Kidney (tissue), 14 donors: Measurements from ENCODE around the gene CCSER1. TPM values are rescaled to one million over a fixed set of nuclear protein-coding genes. Genes with fewer than 3 reads are reported as not detected.
A peak's percentile ranks its signal among the peaks of the same experiment; 100 is the strongest.
"Not testable (repeated sequence)": the region's sequence is repeated elsewhere in the genome, so short reads cannot be mapped to it uniquely, and the experiment has no call there.

Source experiments
- DNase-seq, 5 donors: peaks; one replicate each; pipeline ENCODE4 v3.0.0-alpha.2; 2013 to 2020
- FAIRE-seq: peaks from 2 replicates; lab custom pipeline; 2012; peaks lifted over from hg19 to GRCh38; lab: Jason Lieb, UNC
- H3K27ac ChIP-seq, 2 donors: one replicate each; pipeline ENCODE4 v1.7.0; 2013; ENCODE audit warnings: low read depth in 2 of 2, low read length in 2 of 2, inconsistent platforms in 1 of 2
- H3K27me3 ChIP-seq: one replicate; pipeline ENCODE4 v1.7.1; 2013; ENCODE audit warnings: low read length, inconsistent platforms; ENCODE audit not compliant: control insufficient read depth, insufficient read depth
- H3K36me3 ChIP-seq, 3 donors: one replicate each; pipeline versions ENCODE4 v1.7.0 to v1.7.1; 2013; ENCODE audit warnings: low read length in 3 of 3, control low read depth in 1 of 3, inconsistent platforms in 1 of 3; ENCODE audit not compliant: insufficient read depth in 3 of 3, control insufficient read depth in 2 of 3
- H3K4me1 ChIP-seq, 3 donors: one replicate each; pipeline versions ENCODE4 v1.7.0 to v1.7.1; 2013; ENCODE audit warnings: low read length in 3 of 3, inconsistent platforms in 1 of 3, low read depth in 1 of 3; ENCODE audit not compliant: control insufficient read depth in 2 of 3, insufficient read depth in 2 of 3
- H3K4me3 ChIP-seq, 3 donors: one replicate each; pipeline versions ENCODE4 v1.7.0 to v1.8.1; 2013; ENCODE audit warnings: low read length in 3 of 3, control low read depth in 1 of 3, inconsistent platforms in 1 of 3
- H3K9ac ChIP-seq, 3 donors: one replicate each; pipeline versions ENCODE4 v1.7.0 to v1.7.1; 2013; ENCODE audit warnings: low read length in 3 of 3, control low read depth in 1 of 3, inconsistent platforms in 1 of 3
- H3K9me3 ChIP-seq, 3 donors: one replicate each; pipeline versions ENCODE4 v1.7.0 to v1.7.1; 2013; ENCODE audit warnings: low read length in 3 of 3, control low read depth in 1 of 3, inconsistent platforms in 1 of 3; ENCODE audit not compliant: control insufficient read depth in 2 of 3, insufficient read depth in 1 of 3
- intact Hi-C: fragments of 100-400 bp; cut with DNase I; formaldehyde crosslinking; loops from one replicate; pipeline ENCODE4 v1.11.1; 2022
- polyA plus RNA-seq: library from polyadenylated mRNA; stranded (reverse); fragments of 350-450 nt; fragmentation: Illumina TruSeq; extraction: RNeasy Lipid Tissue Mini Kit (QIAGEN cat#74804); gene quantifications from one replicate; pipeline ENCODE4 v1.2.3, GENCODE V29; 2014; ENCODE audit warnings: low read depth, low replicate concordance; ENCODE audit not compliant: insufficient read depth
- total RNA-seq: library from RNA; stranded (reverse); fragmentation: NEBNext Ultra II Directional; extraction: Animal tissue kit (Norgen Biotek cat#: 25700); gene quantifications from one replicate; pipeline ENCODE4 v1.2.1, GENCODE V29; 2021
- TF ChIP-seq, protein P1 (sequence below): IDR thresholded peaks from 3 replicates; pipeline ENCODE4 v1.5.1; 2012; ENCODE audit warnings: mild to moderate bottlenecking, moderate library complexity, borderline replicate concordance; ENCODE audit not compliant: insufficient read depth; ENCODE audit errors: extremely low read depth
- donor health status: control.
- donor health status: control.
- donor health status: control.
- donor health status: control.
- donor health status: control.
- donor health status: DM: yes; HTN: yes; CAD: no.
- donor health status: Normal renal cell carcinoma (clear cell type).

The CCSER1 gene
- total and polyA plus RNA-seq, 2 donors from 2014 or later, result 4.2 to 26.8 TPM

DNA sequence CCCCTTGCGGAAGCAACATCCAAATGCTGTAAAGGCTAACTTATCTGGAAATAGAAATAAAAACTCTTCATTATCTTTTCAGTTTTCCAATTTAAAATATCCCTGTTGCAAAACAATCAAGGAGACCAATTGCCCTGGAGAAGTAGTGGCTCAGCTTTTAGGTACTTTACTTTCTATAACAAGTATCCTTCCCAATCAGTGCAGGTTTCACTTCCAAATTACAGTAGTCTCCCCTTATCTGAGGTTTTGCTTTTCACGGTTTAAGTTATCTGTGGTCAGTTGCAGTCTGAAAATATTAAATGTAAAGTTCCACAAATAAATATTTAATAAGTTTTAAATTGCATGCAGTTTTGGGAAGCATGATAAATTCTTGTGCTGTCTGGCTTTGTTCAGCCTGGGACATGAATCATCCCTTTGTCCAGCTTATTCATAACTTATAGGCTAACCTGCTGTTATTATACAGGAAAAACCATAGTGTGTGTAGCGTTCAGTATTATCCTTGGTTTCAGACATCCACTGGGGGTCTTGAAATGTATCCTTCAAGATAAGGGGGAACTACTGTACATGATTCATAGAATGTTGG is 1203.5 kb downstream of the CCSER1 start:
- TF ChIP-seq, protein P1, sequence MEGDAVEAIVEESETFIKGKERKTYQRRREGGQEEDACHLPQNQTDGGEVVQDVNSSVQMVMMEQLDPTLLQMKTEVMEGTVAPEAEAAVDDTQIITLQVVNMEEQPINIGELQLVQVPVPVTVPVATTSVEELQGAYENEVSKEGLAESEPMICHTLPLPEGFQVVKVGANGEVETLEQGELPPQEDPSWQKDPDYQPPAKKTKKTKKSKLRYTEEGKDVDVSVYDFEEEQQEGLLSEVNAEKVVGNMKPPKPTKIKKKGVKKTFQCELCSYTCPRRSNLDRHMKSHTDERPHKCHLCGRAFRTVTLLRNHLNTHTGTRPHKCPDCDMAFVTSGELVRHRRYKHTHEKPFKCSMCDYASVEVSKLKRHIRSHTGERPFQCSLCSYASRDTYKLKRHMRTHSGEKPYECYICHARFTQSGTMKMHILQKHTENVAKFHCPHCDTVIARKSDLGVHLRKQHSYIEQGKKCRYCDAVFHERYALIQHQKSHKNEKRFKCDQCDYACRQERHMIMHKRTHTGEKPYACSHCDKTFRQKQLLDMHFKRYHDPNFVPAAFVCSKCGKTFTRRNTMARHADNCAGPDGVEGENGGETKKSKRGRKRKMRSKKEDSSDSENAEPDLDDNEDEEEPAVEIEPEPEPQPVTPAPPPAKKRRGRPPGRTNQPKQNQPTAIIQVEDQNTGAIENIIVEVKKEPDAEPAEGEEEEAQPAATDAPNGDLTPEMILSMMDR, result no peak
- Histone ChIP-seq H3K27me3 (no peaks in the 10 kb centered on the region), H3K36me3 (no peaks in the 10 kb centered on the region), H3K27ac (no peak overlapping the region), H3K4me3 (no peak overlapping the region), H3K9me3 (peaks cover 0 to 7% (median 0%) of the 10 kb centered on the region in 3 donors), H3K9ac (no peak overlapping the region), H3K4me1 (no peaks in the 10 kb centered on the region)
- intact Hi-C loops, result no loop called here
- FAIRE-seq (no peak), DNase-seq (no peak)

DNA sequence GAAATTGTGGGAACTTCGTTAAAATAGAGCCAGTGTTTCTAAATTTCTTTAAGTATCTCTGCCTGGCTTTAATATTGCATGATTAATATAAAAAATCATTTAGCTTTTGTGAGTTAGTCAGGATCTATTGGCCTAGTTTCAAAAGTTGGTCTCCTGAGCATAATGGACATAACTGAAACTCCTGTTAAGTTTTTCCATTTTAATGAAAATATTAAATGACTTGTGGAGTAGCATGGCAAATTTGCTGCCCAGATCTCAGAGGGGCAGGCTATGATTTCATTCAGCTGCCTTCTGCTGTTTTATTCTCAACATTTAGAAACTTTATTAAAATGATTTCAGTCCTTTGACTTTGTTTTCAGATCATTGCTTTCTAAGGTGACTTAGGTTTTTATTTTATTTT is 1213.6 kb downstream of the CCSER1 start:
- no peak overlapping the region for H3K4me3 ChIP-seq
- FAIRE-seq, result no peak

DNA sequence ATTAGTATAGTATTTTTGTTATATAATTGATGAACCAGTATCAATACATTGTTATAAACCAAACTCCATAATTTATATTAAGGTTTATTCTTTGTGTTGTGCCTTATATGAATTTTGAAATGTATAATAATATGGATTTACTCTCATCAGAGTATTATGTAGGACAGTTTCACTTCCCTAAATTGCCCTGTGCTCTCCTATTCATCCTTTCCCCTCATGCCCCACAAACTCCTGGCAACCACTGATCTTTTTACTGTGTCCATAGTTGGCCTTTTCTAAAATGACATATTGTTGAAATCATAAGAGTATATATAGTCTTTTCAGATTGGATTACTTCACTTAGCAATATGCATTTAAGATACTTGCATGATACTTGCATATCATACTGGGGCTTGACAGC is 1218.4 kb downstream of the CCSER1 start:
- TF ChIP-seq, protein P1, result no peak
- H3K36me3 ChIP-seq, result no peaks in the 10 kb centered on the region
- no peaks in the 10 kb centered on the region for H3K27me3 ChIP-seq
- no peaks in the 10 kb centered on the region for H3K9me3 ChIP-seq
- FAIRE-seq (no peak), DNase-seq (no peak)
- intact Hi-C loops, result no loop called here
- H3K4me3 ChIP-seq, result no peak overlapping the region
- H3K9ac ChIP-seq, result no peak overlapping the region
- no peaks in the 10 kb centered on the region for H3K4me1 ChIP-seq
- H3K27ac ChIP-seq, result no peak overlapping the region

More for the DNA sequence above, 1213.6 kb downstream of the CCSER1 start:
- no peaks in the 10 kb centered on the region for H3K4me1 ChIP-seq
- no peak overlapping the region for H3K27ac ChIP-seq
- no peaks in the 10 kb centered on the region for H3K9me3 ChIP-seq
- TF ChIP-seq, protein P1, result no peak
- DNase-seq, result no peak
- H3K36me3 ChIP-seq, result no peaks in the 10 kb centered on the region
- intact Hi-C loops, result no loop called here
- no peaks in the 10 kb centered on the region for H3K27me3 ChIP-seq
- H3K9ac ChIP-seq, result no peak overlapping the region

DNA sequence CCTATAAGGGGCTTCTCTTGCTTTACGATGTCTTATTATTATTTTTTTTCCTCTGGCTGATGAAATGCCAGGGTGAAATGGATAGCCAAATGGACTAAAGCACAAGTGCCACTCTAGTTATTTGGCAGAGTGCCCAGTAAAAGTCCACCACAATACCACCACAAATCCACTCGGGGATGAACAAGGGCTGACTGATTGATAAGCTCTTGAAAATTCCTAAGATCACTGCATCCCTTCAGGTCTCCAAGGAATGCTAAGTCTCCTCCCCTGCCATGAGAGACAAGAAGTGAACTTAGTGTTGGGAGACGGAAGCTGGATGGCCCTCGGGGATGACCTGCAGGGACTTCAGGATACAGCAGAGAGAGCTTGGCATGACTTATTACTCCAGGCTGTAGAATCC is 1229.3 kb downstream of the CCSER1 start:
- FAIRE-seq, H3K36me3 ChIP-seq, H3K9ac ChIP-seq, DNase-seq, H3K4me1 ChIP-seq, H3K9me3 ChIP-seq, intact Hi-C loops, H3K27me3 ChIP-seq, H3K27ac ChIP-seq, H3K4me3 ChIP-seq: not testable (repeated sequence)

DNA sequence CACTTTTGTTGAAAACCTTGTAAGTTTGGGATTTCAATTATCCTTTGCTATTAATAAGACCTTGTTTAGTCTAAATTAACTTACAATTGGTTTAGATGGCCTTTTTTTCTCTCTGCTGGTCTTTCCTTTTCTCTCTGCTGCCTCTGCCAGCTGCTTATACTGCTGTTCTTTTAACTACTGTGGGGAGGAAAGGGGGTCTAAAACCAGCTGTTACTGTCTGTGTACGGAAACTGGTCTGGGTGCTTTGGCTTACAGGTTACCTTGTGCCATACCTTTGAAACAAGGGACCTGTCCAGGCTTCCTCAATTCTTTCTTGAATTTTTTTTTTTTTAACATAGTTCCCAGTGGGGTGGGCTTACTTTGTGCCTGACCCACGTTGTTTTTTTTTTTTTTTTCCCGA is 1230.8 kb downstream of the CCSER1 start:
- intact Hi-C loops, H3K9me3 ChIP-seq, DNase-seq, H3K4me1 ChIP-seq, FAIRE-seq, H3K27ac ChIP-seq, H3K4me3 ChIP-seq, H3K9ac ChIP-seq, H3K27me3 ChIP-seq, H3K36me3 ChIP-seq: not testable (repeated sequence)

DNA sequence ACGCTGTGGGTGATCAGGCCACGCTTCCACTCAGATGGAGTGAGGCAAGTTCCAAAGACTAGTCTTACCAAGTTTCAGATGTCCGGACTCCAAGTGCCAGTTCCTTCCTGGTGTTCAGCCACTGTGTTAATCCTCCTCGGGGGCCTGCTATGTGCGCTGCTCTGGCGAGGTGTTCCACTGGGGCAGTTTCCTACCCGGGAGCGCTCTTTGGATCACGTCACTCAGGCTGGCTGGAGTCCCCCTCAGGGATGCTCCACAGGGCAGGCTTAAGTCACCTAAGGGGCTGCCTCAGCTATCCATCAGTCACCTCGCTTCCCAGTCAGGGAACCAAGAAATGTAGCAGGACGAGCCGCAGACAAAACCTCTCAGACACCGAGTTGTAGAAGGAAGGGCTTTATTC is 1231.4 kb downstream of the CCSER1 start:
- intact Hi-C loops, H3K9me3 ChIP-seq, H3K27ac ChIP-seq, H3K4me3 ChIP-seq, H3K4me1 ChIP-seq, H3K36me3 ChIP-seq, FAIRE-seq, H3K9ac ChIP-seq, H3K27me3 ChIP-seq: not testable (repeated sequence)
- peak in 1 of 5 donors; percentile 67 for DNase-seq
